GM12878 (cell line): ENCODE data around the gene NUAK2. TPM values are rescaled to one million over a fixed set of nuclear protein-coding genes. Genes with fewer than 3 reads are reported as not detected.

Experiments used
- ATAC-seq: fragments of 200-7000 bp; cut with Tn5 transposase; 3 replicates; pipeline ENCODE4 v1.9.1; 2020; ENCODE audit warnings: mild to moderate bottlenecking, moderate library complexity
- BruUV-seq: library from RNA; stranded (reverse); fragments of 400-500 nt; replicated peaks from 2 replicates; lab custom pipeline; 2021; lab: Mats Ljungman, UMichigan
- CTCF ChIA-PET: fragments of 300-600 bp; sonication (Branson Sonifier 250); formaldehyde crosslinking; extraction: SDS; loops from one replicate; lab custom pipeline; 2021; ENCODE audit warnings: inconsistent platforms; lab: Yijun Ruan, JAX
- POLR2A ChIA-PET: fragments of 350-600 bp; formaldehyde crosslinking; extraction: SDS; loops from one replicate; lab custom pipeline; 2021; ENCODE audit warnings: inconsistent platforms; lab: Charles Lee
- RAD21 ChIA-PET: fragments of 300-600 bp; sonication (Branson Sonifier 250); formaldehyde crosslinking; loops from one replicate; lab custom pipeline; 2023; ENCODE audit warnings: antibody characterized with exemption; ENCODE audit not compliant: unreplicated experiment; lab: Charles Lee
- SMC1A ChIA-PET: fragments of 300-600 bp; sonication (Branson Sonifier 250); formaldehyde crosslinking; loops from one replicate; lab custom pipeline; 2023; ENCODE audit not compliant: unreplicated experiment, uncharacterized antibody; lab: Charles Lee
- DNase-seq: peaks from one replicate; pipeline ENCODE4 v3.0.0-alpha.2; 2011; ENCODE audit warnings: low read depth, low spot score
- FAIRE-seq: peaks from 3 replicates; lab custom pipeline; 2011; peaks lifted over from hg19 to GRCh38; lab: Jason Lieb, UNC
- H2AFZ ChIP-seq: 2 replicates; pipeline ENCODE4 v1.6.0; 2011; ENCODE audit warnings: low read depth, low read length, control low read depth; ENCODE audit not compliant: control insufficient read depth
- H3K27ac ChIP-seq: 2 replicates; pipeline ENCODE4 v1.5.1; 2011; ENCODE audit warnings: control low read depth; ENCODE audit not compliant: control insufficient read depth, insufficient read depth
- H3K27me3 ChIP-seq, 2 experiments: replicated peaks in 1 of 2; 2 replicates each; pipeline versions ENCODE4 v1.6.0 to v1.6.1; 2011; ENCODE audit warnings: low read length in 1 of 2; ENCODE audit not compliant: control insufficient read depth in 2 of 2, insufficient read depth in 2 of 2
- H3K36me3 ChIP-seq, 2 experiments: 2 replicates each; pipeline ENCODE4 v1.5.1; 2011; ENCODE audit warnings: low read length in 1 of 2; ENCODE audit not compliant: control insufficient read depth in 2 of 2, insufficient read depth in 2 of 2
- H3K4me1 ChIP-seq: 2 replicates; pipeline ENCODE4 v1.6.1; 2011; ENCODE audit warnings: mild to moderate bottlenecking, low read length, moderate library complexity, mixed read lengths; ENCODE audit not compliant: control insufficient read depth, insufficient read depth
- H3K4me2 ChIP-seq: 2 replicates; pipeline ENCODE4 v1.6.0; 2011; ENCODE audit warnings: control low read depth; ENCODE audit not compliant: control insufficient read depth, insufficient read depth
- H3K4me3 ChIP-seq: fragments of 200-600 bp; sonication (generic); 2 replicates; pipeline ENCODE4 v1.5.1; 2016
- H3K79me2 ChIP-seq: 2 replicates; pipeline ENCODE4 v1.6.0; 2011; ENCODE audit warnings: low read length; ENCODE audit not compliant: control insufficient read depth, insufficient read depth
- H3K9ac ChIP-seq: 2 replicates; pipeline ENCODE4 v1.8.0; 2011; ENCODE audit warnings: low read length, control low read depth, mixed read lengths; ENCODE audit not compliant: control insufficient read depth, insufficient read depth
- H3K9me3 ChIP-seq: replicated peaks from 3 replicates; pipeline ENCODE4 v1.5.1; 2011; ENCODE audit warnings: mild to moderate bottlenecking, low read length; ENCODE audit not compliant: control insufficient read depth, insufficient read depth
- H4K20me1 ChIP-seq: 2 replicates; pipeline ENCODE4 v1.6.0; 2011; ENCODE audit not compliant: control insufficient read depth, insufficient read depth
- BHLHE40 ChIP-seq, 2 experiments: fragments of 450-650 bp in 1 of 2; IDR thresholded peaks; 2 replicates each; pipeline ENCODE4 v1.6.1; 2011 to 2017; ENCODE audit warnings: low read depth in 2 of 2, borderline replicate concordance in 1 of 2, improper control_type of control experiment in 1 of 2, low read length in 1 of 2, mild to moderate bottlenecking in 1 of 2
- CBFB ChIP-seq: IDR thresholded peaks from 2 replicates; pipeline ENCODE4 v1.6.1; 2016; ENCODE audit warnings: antibody characterized with exemption, low read depth
- ESRRA ChIP-seq: IDR thresholded peaks from 2 replicates; pipeline ENCODE4 v1.6.1; 2012; ENCODE audit warnings: mild to moderate bottlenecking, low read length, improper control_type of control experiment
- FOXK2 ChIP-seq: fragments of 450-650 bp; IDR thresholded peaks from 2 replicates; pipeline ENCODE4 v1.6.1; 2017; ENCODE audit warnings: mild to moderate bottlenecking, moderate library complexity
- MTA2 ChIP-seq: fragments of 450-650 bp; IDR thresholded peaks from 2 replicates; pipeline ENCODE4 v1.6.1; 2016; ENCODE audit warnings: low read depth, mild to moderate bottlenecking, moderate library complexity
- MXI1 ChIP-seq: fragments of 150-350 bp; IDR thresholded peaks from 2 replicates; pipeline ENCODE4 v1.6.1; 2011; ENCODE audit warnings: low read depth, mild to moderate bottlenecking, inconsistent platforms, low read length, improper control_type of control experiment
- NBN ChIP-seq: fragments of 450-650 bp; IDR thresholded peaks from 2 replicates; pipeline ENCODE4 v1.6.1; 2016
- NFYA ChIP-seq: IDR thresholded peaks from 2 replicates; pipeline ENCODE4 v1.6.1; 2011; ENCODE audit warnings: low read depth, mild to moderate bottlenecking, low read length, improper control_type of control experiment, borderline replicate concordance
- NKRF ChIP-seq: fragments of 450-650 bp; conservative IDR thresholded peaks from 2 replicates; pipeline ENCODE4 v1.6.1; 2017; ENCODE audit warnings: mild to moderate bottlenecking, moderate library complexity
- NRF1 ChIP-seq: conservative IDR thresholded peaks from 2 replicates; pipeline ENCODE4 v1.6.1; 2011; ENCODE audit warnings: mild to moderate bottlenecking, low read depth, low read length, improper control_type of control experiment
- PAX5 ChIP-seq: IDR thresholded peaks from 2 replicates; pipeline ENCODE4 v1.6.1; 2011; ENCODE audit warnings: low read depth, low read length, borderline replicate concordance
- RBBP5 ChIP-seq: fragments of 200-600 bp; sonication (generic); conservative IDR thresholded peaks from 2 replicates; pipeline ENCODE4 v1.6.1; 2016
- SMAD1 ChIP-seq: fragments of 450-650 bp; IDR thresholded peaks from 2 replicates; pipeline ENCODE4 v1.6.1; 2018; ENCODE audit warnings: mild to moderate bottlenecking, low read depth; ENCODE audit not compliant: partially characterized antibody
- USF1 ChIP-seq: IDR thresholded peaks from 2 replicates; pipeline ENCODE4 v1.6.1; 2011; ENCODE audit warnings: borderline replicate concordance, low read depth, mild to moderate bottlenecking, moderate library complexity, mixed read lengths, low read length; ENCODE audit not compliant: insufficient read depth; ENCODE audit errors: extremely low read length
- WRNIP1 ChIP-seq: IDR thresholded peaks from 2 replicates; pipeline ENCODE4 v1.6.1; 2011; ENCODE audit warnings: low read depth, low read length, improper control_type of control experiment, borderline replicate concordance
- YBX1 ChIP-seq: fragments of 450-650 bp; IDR thresholded peaks from 2 replicates; pipeline ENCODE4 v1.6.1; 2016; ENCODE audit warnings: antibody characterized with exemption
- WGBS: methylation state at CpG from one replicate; pipeline ENCODE4 v1.1.6; 2016; ENCODE audit warnings: low lambda C conversion rate; ENCODE audit not compliant: insufficient replicate concordance, insufficient coverage; ENCODE audit errors: missing lambda C conversion rate; 5-methylcytosine and 5-hydroxymethylcytosine counted together
- in situ Hi-C: fragments of 300-500 bp; cut with MboI; formaldehyde crosslinking; loops from 9 replicates; pipeline ENCODE4 v1.14.3; 2018; ENCODE audit warnings: mixed read lengths
- intact Hi-C: fragments of 100-400 bp; cut with micrococcal nuclease; formaldehyde crosslinking; loops from one replicate; pipeline ENCODE4 v1.14.2; 2022; ENCODE audit not compliant: unreplicated experiment
- polyA plus RNA-seq, 11 experiments: library from polyadenylated mRNA; depleted of rRNA in 4 of 11; unstranded in 6 of 11; stranded (reverse) in 5 of 11; fragments of >200 nt; fragmentation: Nextera tagmentation in 4 of 11; fragmentation: Illumina TruSeq in 1 of 11; extraction: Ambion mirVana in 4 of 11; extraction: Trizol in 1 of 11; gene quantifications; 1 replicate in 1 of 11; 2 replicates in 10 of 11; pipeline versions ENCODE4 v1.2.1 to v1.2.3, GENCODE V29; 2011 to 2016; ENCODE audit warnings: inconsistent platforms in 2 of 11, missing spikeins in 2 of 11, low read depth in 1 of 11
- total RNA-seq, 4 experiments: library from RNA; depleted of rRNA in 3 of 4; stranded (reverse); fragments of >200 nt in 3 of 4; fragmentation: Illumina TruSeq in 1 of 4; extraction: Trizol in 1 of 4; gene quantifications; 2 replicates each; pipeline versions ENCODE4 v1.2.1 to v1.2.3, GENCODE V29; 2013 to 2021
- TF ChIP-seq, protein P1 (sequence below): IDR thresholded peaks from 2 replicates; pipeline ENCODE4 v1.6.1; 2012; ENCODE audit warnings: low read depth, low read length, improper control_type of control experiment
- TF ChIP-seq, protein P2 (sequence below): fragments of 450-650 bp; IDR thresholded peaks from 2 replicates; pipeline ENCODE4 v1.6.1; 2017; ENCODE audit warnings: mild to moderate bottlenecking, moderate library complexity

Gene NUAK2
- total and polyA plus RNA-seq, 10 of the 15 experiments (the other 5 are each of a cell fraction or from before 2014, with no cell fraction given), result 0.27 to 3.0 (median 1.2) TPM

- no peaks in the 10 kb centered on the region for H3K9me3 ChIP-seq
- ChIA-PET SMC1A (no interaction called here), POLR2A (interaction anchor here (0.7 kb wide), 1 partner anchor 345 kb away, joined by 3 read pairs; no protein-coding TSS in a partner anchor), CTCF (interaction anchor here (2.4 kb wide), 1 partner anchor 15 kb away, joined by 9 read pairs; no protein-coding TSS in a partner anchor), RAD21 (no interaction called here)
- no peaks in the 10 kb centered on the region for H3K4me1 ChIP-seq
- no peaks in the 10 kb centered on the region for H3K36me3 ChIP-seq
- DNase-seq (no peak), ATAC-seq (no peak), FAIRE-seq (no peak)
- no peak overlapping the region for H3K27ac ChIP-seq
- intact Hi-C loops (no loop called here), in situ Hi-C loops (no loop called here)
- H3K9ac ChIP-seq, result no peak overlapping the region
- 48% methylated on average over 6 of the region's 6 CpGs for whole genome bisulfite sequencing
- H3K79me2 ChIP-seq, result no peaks in the 10 kb centered on the region
- BruUV-seq, result no TSS peak
- no peak overlapping the region for H3K4me2 ChIP-seq
- no peaks in the 10 kb centered on the region for H4K20me1 ChIP-seq
- no peak overlapping the region for H2AFZ ChIP-seq
- H3K4me3 ChIP-seq, result no peak overlapping the region
- H3K27me3 ChIP-seq, result peaks cover 3 to 5% of the 10 kb centered on the region in 2 experiments; a peak in 2 of 4 replicates
- TF ChIP-seq SMAD1, result no peak
- no peak for TF ChIP-seq RBBP5
- no peak for TF ChIP-seq NRF1
- no peak for TF ChIP-seq NKRF
- TF ChIP-seq FOXK2, result no peak
- TF ChIP-seq WRNIP1, result no peak
- TF ChIP-seq MTA2, result no peak
- no peak for TF ChIP-seq NBN
- TF ChIP-seq, protein P1, sequence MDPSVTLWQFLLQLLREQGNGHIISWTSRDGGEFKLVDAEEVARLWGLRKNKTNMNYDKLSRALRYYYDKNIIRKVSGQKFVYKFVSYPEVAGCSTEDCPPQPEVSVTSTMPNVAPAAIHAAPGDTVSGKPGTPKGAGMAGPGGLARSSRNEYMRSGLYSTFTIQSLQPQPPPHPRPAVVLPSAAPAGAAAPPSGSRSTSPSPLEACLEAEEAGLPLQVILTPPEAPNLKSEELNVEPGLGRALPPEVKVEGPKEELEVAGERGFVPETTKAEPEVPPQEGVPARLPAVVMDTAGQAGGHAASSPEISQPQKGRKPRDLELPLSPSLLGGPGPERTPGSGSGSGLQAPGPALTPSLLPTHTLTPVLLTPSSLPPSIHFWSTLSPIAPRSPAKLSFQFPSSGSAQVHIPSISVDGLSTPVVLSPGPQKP, result no peak
- TF ChIP-seq, protein P2, sequence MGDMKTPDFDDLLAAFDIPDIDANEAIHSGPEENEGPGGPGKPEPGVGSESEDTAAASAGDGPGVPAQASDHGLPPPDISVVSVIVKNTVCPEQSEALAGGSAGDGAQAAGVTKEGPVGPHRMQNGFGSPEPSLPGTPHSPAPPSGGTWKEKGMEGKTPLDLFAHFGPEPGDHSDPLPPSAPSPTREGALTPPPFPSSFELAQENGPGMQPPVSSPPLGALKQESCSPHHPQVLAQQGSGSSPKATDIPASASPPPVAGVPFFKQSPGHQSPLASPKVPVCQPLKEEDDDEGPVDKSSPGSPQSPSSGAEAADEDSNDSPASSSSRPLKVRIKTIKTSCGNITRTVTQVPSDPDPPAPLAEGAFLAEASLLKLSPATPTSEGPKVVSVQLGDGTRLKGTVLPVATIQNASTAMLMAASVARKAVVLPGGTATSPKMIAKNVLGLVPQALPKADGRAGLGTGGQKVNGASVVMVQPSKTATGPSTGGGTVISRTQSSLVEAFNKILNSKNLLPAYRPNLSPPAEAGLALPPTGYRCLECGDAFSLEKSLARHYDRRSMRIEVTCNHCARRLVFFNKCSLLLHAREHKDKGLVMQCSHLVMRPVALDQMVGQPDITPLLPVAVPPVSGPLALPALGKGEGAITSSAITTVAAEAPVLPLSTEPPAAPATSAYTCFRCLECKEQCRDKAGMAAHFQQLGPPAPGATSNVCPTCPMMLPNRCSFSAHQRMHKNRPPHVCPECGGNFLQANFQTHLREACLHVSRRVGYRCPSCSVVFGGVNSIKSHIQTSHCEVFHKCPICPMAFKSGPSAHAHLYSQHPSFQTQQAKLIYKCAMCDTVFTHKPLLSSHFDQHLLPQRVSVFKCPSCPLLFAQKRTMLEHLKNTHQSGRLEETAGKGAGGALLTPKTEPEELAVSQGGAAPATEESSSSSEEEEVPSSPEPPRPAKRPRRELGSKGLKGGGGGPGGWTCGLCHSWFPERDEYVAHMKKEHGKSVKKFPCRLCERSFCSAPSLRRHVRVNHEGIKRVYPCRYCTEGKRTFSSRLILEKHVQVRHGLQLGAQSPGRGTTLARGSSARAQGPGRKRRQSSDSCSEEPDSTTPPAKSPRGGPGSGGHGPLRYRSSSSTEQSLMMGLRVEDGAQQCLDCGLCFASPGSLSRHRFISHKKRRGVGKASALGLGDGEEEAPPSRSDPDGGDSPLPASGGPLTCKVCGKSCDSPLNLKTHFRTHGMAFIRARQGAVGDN, result no peak
- TF ChIP-seq PAX5, result no peak
- no peak for TF ChIP-seq CBFB
- no peak for TF ChIP-seq YBX1
- no peak for TF ChIP-seq BHLHE40 (IDR thresholded peaks at IDR 0.05; ENCODE audit: borderline replicate concordance in 1 of 2, low read depth in 2 of 2, low read length in 1 of 2)
- no peak for TF ChIP-seq ESRRA
- no peak for TF ChIP-seq NFYA
- no peak for TF ChIP-seq MXI1
- TF ChIP-seq USF1, result no peak
Observed at GRCh38 chr1:205368478-205368877, 46.9 kb upstream of the NUAK2 start.
